ENCODE measurements around the gene TEAD1.

DNA sequence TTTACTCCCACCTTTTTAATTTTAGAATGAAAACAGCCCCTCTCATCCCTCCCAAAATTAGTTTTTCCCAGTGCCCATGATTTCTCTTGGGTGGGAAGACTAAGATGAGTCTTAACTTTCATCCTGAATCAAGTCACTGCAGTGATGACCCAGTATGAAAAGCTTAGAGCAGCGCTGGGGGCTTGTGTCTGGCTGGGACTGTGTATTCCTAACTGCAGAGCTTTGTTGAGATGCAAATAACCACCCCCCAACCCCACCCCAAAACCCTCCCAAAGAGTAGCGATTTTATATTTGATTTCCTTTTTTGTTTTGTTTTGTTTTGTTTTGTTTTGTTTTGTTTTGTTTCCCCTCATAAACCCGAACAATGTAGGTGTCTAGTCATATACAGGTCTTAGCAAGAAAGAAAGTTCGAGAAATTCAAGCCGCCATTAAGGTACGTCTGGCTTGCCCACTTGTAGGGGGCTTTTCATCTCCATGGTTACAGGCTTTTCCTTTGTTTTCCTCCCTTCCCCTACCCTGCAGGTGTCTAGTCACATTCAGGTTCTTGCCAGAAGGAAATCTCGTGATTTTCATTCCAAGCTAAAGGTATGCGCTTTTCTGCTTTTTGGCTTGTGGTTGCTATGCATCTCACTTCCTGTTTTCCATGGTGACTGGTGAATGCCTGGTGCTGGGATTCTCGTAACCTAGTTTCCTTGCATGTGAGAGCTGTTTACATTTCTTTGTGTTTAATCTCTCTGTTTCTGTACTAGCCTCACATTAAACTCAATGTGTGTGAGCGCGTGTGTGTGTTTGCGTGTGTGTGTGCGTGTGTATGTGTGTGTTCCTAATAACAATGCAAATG lies 190.3 kb downstream of the TEAD1 start:
- TF ChIP-seq, protein P1, sequence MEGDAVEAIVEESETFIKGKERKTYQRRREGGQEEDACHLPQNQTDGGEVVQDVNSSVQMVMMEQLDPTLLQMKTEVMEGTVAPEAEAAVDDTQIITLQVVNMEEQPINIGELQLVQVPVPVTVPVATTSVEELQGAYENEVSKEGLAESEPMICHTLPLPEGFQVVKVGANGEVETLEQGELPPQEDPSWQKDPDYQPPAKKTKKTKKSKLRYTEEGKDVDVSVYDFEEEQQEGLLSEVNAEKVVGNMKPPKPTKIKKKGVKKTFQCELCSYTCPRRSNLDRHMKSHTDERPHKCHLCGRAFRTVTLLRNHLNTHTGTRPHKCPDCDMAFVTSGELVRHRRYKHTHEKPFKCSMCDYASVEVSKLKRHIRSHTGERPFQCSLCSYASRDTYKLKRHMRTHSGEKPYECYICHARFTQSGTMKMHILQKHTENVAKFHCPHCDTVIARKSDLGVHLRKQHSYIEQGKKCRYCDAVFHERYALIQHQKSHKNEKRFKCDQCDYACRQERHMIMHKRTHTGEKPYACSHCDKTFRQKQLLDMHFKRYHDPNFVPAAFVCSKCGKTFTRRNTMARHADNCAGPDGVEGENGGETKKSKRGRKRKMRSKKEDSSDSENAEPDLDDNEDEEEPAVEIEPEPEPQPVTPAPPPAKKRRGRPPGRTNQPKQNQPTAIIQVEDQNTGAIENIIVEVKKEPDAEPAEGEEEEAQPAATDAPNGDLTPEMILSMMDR (IDR thresholded peaks at IDR 0.05): no peak
- TF ChIP-seq POLR2A (IDR thresholded peaks at IDR 0.05): no peak
